Measurements from ENCODE around the gene EYS.

Gene EYS

GRCh38 chr6:64792534-64792933 lies 914.5 kb downstream of the EYS start:
- TF ChIP-seq FOXP2 (optimal IDR thresholded peaks at IDR 0.05; ENCODE audit: borderline replicate concordance, extremely low read depth, extremely low read length, insufficient read depth) (no peak), SIN3A (IDR thresholded peaks at IDR 0.05; ENCODE audit: borderline replicate concordance, insufficient read depth, low read length) (no peak), POLR2AphosphoS5 (IDR thresholded peaks at IDR 0.05; ENCODE audit: low read depth, low read length) (no peak), TAF1 (IDR thresholded peaks at IDR 0.05; ENCODE audit: borderline replicate concordance, insufficient read depth, low read length) (no peak), REST (IDR thresholded peaks at IDR 0.05; ENCODE audit: insufficient read depth in 1 of 2, low read depth in 2 of 2, low read length in 2 of 2) (no peak)

- TF ChIP-seq POLR2AphosphoS5 (IDR thresholded peaks at IDR 0.05; ENCODE audit: low read depth, low read length) (no peak), REST (IDR thresholded peaks at IDR 0.05; ENCODE audit: insufficient read depth in 1 of 2, low read depth in 2 of 2, low read length in 2 of 2) (no peak), SIN3A (IDR thresholded peaks at IDR 0.05; ENCODE audit: borderline replicate concordance, insufficient read depth, low read length) (no peak), FOXP2 (optimal IDR thresholded peaks at IDR 0.05; ENCODE audit: borderline replicate concordance, extremely low read depth, extremely low read length, insufficient read depth) (no peak), TAF1 (IDR thresholded peaks at IDR 0.05; ENCODE audit: borderline replicate concordance, insufficient read depth, low read length) (no peak)
Measured at GRCh38 chr6:64789476-64789875, 917.5 kb downstream of the EYS start.

- TF ChIP-seq POLR2AphosphoS5 (IDR thresholded peaks at IDR 0.05; ENCODE audit: low read depth, low read length), result no peak
- TF ChIP-seq FOXP2 (optimal IDR thresholded peaks at IDR 0.05; ENCODE audit: borderline replicate concordance, extremely low read depth, extremely low read length, insufficient read depth), result no peak
- no peak for TF ChIP-seq SIN3A (IDR thresholded peaks at IDR 0.05; ENCODE audit: borderline replicate concordance, insufficient read depth, low read length)
- no peak for TF ChIP-seq REST (IDR thresholded peaks at IDR 0.05; ENCODE audit: insufficient read depth in 1 of 2, low read depth in 2 of 2, low read length in 2 of 2)
- no peak for TF ChIP-seq TAF1 (IDR thresholded peaks at IDR 0.05; ENCODE audit: borderline replicate concordance, insufficient read depth, low read length)
Measured at GRCh38 chr6:64786736-64787135, 920.3 kb downstream of the EYS start.

- TF ChIP-seq POLR2AphosphoS5 (IDR thresholded peaks at IDR 0.05; ENCODE audit: low read depth, low read length) (no peak), REST (IDR thresholded peaks at IDR 0.05; ENCODE audit: insufficient read depth in 1 of 2, low read depth in 2 of 2, low read length in 2 of 2) (no peak), TAF1 (IDR thresholded peaks at IDR 0.05; ENCODE audit: borderline replicate concordance, insufficient read depth, low read length) (no peak), FOXP2 (optimal IDR thresholded peaks at IDR 0.05; ENCODE audit: borderline replicate concordance, extremely low read depth, extremely low read length, insufficient read depth) (no peak), SIN3A (IDR thresholded peaks at IDR 0.05; ENCODE audit: borderline replicate concordance, insufficient read depth, low read length) (no peak)
Measured at GRCh38 chr6:64782877-64783276, 924.1 kb downstream of the EYS start.
